HG03097 (cell line): ENCODE measurements around the gene AQP11.
"Not testable (repeated sequence)": the region's sequence is repeated elsewhere in the genome, so short reads cannot be mapped to it uniquely, and the experiment has no call there.

Source experiments
- ATAC-seq: cut with Tn5 transposase; IDR thresholded peaks from one replicate; pipeline ENCODE4 v1.9.1; 2021; ENCODE audit not compliant: unreplicated experiment, low FRiP score

The AQP11 gene, protein sequence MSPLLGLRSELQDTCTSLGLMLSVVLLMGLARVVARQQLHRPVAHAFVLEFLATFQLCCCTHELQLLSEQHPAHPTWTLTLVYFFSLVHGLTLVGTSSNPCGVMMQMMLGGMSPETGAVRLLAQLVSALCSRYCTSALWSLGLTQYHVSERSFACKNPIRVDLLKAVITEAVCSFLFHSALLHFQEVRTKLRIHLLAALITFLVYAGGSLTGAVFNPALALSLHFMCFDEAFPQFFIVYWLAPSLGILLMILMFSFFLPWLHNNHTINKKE

DNA sequence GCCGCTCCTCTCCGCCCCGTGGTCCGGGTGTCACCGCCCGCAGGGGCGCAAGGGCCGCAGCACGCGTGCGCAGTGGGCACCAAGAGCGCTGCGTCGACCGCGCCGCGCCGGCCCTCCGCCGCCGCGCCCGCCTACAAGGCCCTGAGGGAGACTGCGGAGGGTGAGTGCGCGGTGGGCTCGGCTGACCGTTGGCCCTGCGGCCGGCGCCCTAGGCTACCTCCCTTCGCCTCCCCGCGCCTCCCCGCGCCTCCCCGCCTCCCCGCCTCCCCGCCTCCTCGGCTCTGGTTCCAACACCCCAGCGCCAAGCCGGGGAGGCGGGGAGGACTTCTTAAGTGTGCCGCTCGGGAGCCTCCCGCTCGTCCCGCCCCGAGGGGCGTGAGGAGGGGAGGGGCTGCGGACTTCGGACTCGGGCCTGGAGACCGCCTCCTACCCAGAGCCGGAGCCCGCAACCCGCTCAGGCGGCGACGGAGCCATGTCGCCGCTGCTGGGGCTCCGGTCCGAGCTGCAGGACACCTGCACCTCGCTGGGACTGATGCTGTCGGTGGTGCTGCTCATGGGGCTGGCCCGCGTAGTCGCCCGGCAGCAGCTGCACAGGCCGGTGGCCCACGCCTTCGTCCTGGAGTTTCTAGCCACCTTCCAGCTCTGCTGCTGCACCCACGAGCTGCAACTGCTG lies at the start of gene AQP11:
Gene AQP11, plus strand, starts transcription at position 433 of the 673 bp plus-strand sequence. Its CDS starts 40 bp downstream, at position 473.
- ATAC-seq: peak; percentile 78

DNA sequence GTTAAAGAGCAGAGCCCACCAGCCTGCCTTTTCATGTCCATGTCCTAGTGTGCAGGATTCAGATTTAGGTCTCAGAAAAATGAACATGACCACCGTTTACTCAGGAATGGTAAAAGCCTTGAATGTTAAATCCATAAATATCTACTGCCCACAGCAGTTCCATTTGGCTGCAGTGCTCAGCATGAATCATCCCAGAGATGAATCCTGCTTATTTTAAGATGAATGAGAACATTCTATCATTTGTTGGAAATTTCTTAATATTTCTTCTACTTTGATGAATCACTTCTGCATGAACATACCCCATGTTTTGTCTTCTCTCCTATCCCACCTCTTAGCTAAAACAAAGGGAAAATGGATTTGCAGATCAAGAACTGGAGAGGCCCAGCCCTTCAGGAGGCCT lies 47.5 kb upstream of the AQP11 start:
- ATAC-seq: no peak

DNA sequence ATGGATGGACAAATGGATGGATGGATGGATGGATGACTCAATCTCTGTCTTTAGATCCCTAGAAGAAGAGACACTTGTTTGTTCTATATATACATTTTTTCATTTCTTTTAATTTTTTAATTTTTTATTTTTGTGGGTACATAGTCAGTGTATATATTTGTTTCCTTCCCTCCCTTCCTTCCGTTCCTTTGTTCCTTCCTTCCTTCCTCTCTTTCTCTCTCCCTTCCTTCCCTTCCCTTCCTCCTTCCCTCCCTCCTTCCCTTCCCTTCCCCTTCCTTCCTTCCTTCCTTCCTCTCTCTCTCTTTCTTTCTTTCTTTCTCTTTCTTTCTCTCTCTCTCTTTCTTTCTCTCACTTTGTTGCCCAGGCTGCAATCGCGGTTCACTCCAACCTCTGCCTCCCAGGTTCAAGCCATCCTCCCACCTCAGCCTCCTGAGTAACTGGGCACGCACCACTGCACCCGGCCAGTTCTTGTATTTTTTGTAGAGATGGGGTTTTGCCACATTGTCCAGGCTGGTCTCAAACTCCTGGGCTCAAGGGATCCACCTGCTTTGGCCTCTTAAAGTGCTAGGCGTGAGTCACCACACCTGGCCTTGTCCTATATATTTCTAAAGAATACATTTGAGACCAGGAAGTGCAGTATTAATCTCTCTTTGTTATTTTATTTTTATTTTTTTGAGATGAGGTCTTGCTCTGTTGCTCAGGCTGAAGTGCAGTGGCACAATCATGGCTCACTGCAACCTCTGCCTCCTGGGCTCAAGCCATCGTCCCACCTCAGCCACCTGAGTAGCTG lies 42.5 kb upstream of the AQP11 start:
- no peak for ATAC-seq

DNA sequence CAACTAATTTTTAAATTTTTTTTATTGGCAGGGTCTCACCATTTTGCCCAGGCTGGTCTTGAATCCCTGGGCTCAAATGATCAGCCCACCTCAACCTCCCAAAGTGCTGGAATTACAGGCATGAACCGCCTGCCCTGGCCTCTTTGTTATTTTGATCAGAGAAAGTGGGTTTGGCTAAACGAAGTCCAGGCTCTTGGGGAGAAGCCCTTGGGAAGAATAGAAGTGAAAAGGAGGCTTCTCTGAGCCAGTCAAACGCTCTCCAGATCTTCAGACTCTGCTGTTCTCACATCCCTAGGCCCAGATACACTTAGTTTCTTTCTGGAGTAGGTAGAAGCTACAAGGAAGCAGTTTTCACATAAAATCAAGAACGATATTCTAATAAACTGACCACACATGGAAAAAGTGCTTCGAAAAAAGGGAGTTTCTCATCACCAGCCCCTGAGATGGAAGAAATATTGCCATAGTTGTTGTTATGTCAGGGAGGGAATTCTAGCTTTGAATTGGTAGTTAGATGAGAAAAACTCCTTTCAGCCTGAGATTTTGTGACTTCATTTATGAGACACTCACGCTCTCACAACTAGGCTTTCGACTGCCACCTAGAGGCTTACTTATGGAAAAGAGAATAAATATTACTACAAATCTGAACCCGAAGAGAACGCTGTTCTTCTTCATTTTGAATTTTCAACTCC lies 41.7 kb upstream of the AQP11 start:
- no peak for ATAC-seq

DNA sequence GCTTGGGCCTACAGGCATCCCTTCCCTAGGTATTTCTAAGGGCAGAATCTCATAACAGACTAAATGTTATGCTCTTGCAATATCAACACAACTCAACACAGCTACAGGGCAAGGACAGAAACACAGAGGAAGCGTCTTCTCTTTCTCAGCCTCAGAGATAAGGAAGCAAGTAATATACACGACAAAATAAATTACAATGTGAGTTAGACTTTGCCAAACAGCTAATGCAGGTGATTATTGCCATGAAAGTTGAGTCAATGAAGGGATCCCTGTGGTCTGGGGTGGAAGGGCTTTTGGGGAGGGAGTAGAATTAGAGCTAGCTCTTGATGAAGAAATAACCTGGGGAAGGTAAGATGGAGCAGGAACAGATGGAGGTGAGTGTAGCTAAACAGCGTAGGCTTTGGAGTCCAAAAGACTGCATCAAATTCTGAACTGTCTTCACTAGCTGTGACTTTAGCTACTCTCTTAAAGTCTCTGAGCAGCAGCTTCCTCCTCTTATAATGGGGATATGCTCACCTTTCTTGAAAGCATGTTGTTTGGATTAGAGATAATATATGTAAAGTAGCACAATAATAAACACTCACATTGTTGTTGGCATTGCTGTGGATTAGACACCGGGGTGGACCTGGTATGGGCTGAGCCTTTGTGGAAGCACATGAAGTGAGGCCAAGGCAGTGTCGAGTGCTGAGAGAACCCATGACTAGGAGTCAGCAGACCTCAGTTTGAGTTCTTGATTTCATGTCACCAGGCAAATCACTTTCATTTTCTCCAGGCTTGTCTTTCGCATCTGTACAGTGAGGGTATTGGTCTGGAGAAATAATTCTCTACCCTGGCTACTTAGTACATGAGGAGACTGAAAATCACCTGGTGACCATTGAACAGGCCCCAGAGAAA lies 41.0 kb upstream of the AQP11 start:
- no peak for ATAC-seq

DNA sequence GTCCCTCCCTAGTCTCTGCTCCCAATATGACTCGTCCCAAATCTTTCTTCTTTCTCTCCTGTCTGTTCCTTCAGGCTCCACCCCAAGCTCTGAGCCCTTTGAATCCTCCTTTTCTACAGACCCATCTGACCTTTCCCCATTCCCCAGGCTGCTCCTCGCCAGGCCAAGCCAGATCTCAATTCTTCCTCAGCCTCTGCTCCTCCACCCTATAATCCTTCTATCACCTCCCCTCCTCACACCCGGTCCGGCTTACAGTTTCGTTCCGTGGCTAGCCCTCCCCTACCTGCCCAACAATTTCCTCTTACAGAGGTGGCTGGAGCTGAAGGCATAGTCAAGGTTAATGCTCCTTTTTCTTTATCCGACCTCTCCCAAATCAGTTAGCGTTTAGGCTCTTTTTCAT lies 38.3 kb upstream of the AQP11 start:
- not testable (repeated sequence) for ATAC-seq

DNA sequence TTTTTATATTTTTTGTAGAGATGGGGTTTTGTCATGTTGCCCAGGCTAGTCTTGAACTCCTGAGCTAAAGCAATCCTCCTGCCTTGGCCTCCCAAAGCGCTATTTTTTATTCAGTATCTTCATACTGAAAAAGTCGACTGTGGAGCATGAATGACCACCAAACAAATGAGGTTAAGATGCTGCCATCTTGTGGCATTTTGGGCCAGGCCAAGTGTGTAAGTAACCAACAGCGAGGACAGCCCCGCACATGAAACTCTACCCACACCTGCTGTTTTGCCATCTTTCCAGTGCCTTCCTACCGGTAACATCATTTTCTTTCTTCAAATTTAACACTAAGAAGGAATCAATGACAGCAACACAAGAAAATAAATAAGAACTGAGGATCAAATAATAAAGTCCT lies 32.2 kb upstream of the AQP11 start:
- ATAC-seq: no peak

DNA sequence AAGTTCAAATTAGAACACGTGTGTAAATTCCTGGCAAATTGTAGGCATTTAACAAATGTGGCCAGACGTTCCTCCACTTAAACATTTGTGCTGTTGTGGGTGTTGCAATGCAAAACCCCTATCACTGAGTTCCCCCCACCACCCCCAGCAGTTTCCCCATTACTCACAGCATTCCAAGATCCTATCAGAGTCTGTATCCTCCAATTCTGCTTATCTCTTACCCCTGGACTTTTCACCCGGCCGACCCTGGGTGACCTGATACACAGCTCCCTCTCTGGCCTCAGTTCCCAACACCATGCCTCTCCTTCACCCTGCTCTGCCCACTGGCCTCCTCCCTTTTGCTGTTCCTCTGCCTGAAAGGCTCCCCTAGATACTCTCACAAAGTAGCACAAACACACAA lies 31.4 kb upstream of the AQP11 start:
- no peak for ATAC-seq

DNA sequence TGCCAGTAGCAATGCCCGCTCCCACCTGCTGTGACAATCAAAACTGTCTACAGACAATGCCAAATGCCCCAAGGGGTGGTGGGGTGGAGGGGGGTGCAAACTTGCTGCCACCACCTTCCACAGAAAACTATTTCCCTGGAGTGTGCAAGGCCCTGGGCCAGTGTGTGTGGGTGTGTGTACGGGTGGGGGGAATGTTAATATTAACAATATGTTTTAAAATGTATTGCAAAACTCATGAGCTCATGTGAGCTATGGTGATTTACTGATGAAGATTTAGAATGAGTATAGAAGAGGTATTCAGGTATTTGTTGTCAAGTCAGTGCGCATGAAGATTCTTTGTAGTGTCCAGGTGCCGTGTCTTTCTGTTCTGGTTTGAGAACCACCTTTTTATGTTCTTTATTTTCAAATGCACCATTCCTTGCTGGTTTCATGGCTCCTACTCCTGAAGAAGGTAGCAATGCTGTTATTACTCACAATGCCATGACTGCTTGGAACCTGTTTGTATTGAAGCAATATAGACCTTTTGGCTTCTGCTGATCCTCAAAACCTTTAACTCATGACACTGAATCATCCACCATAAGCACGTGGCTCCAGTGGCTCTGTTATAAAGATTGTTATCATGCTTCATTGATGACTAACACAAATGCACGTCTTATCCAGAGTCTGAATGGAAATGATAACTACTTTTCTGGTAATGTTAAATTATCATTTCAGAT lies 29.9 kb upstream of the AQP11 start:
- ATAC-seq: no peak

DNA sequence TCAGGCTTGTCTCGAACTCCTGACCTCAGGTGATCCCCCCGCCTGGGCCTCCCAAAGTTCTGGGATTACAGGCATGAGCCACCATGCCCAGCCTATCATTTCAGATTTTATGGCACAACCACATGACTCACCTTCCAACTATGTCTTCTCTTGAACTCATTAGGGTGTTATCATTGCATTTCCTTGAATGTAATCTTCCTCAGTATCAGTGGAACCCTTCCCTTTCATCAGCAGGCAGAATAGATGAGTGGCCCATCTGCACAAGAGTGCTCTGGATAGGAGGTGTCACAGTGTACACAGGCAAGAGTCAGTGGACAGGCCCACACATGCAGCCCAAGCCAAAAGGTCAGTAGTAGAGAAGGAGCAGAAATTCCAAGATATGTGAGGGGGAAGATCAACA lies 29.1 kb upstream of the AQP11 start:
- no peak for ATAC-seq

DNA sequence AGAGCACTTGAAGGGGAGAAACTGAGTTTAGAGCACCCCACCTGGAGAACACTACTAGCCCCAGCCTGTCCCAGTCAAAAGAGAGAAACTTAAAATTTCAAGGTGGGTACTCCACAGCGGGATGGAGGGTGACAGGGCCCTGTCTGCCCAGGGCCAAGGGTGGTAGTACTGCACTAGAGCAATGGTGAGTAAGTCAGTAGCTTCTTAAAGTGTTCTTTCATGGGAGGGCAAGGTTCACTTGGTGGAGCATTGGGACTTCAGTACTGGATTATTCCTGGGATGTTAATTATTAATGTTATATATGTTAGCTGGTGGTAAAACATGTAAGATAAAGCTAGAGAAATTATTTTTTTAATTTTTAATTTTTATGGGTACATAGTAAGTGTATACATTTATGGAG lies 28.5 kb upstream of the AQP11 start:
- no peak for ATAC-seq

DNA sequence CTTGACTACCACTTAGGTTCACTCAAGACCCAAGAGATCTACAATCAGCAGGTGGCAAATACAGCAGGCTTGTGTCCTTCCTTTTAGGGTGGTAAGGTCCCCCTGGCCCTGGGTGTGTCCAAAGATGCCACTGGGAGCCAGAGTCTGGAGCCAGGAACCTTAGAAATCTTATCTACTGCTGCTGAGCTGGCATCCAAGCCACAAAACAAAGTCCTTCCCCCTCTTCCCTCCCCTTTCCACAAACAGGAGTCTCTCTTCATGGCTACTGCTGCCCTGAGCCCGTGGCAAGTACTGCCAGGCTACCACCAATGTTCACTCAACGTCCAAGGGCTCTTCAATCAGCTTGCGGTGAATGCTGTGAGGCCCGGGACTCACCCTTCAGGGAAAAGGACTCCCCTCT lies 21.4 kb upstream of the AQP11 start:
- ATAC-seq: no peak

DNA sequence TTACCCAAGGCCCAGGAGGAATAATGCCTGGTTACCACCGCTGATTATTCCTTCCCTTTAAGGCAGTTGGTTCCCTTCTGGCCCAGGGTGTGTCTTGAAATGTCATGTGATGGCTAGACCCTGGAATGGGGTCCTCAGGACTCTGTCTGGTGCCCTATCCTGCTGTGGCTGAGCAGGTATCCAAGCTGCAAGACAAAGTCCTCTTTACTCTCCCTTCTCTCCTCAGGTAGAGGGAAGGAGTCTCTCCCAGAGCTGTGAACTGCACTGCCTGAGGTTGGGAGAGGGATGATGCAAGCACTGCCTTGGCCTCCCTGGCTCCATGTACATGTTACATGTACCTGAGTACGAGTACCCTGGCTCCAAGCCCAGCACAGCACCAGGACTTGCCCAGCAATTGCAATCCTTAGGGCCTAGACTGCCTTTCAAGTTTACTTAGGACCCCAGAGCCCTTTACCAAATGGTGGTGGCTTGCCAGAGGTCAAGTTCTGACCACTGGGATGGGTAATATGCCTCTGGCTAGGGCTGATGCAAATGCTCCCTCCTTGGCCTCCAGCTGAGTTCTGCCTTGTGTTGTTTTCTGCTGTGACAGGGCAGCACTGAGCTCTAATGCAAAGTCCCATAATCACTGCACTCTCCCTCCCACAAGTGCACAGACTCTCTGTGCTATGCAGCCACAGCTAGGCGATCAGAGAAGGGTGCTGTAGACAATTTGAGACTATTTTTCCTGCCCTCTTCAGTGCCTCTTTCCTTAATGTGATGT lies 20.7 kb upstream of the AQP11 start:
- ATAC-seq: no peak

DNA sequence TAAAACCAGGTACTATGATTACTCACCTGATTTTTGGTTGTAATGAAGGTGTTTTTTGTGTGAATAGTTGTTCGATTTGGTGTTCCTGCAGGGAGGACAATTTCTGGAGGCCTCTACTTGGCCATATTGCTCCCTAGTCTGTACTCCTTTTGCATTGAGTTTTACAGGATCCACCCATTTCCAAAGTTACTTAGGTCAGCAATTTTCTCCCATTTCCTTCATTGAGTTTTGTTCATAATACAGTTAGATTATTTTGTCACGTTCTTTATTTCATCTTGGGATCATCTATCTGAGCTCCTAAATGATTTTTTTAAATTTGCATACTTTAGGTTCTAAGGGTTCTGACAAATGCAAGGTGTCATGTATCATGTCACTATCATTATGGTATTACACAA lies 20.1 kb upstream of the AQP11 start:
- no peak for ATAC-seq

DNA sequence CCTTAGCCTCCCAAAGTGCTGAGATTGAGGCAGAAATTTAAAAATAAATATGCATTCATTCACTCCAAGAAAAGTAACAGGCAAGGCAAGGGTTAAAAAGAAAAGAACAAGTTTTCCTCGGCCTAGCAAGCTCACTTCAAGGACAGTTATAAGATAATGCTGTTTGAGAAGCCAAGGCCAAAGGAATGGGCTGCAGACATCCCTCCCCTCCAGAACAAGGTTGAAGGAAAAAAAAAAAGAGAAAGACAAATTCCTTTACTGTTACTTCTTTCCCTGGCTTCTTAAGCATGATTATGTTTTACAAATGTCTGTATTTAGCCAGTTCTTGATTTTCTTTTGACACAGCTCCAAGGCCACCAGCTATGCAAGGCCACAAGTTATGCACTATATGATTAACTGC lies 18.9 kb upstream of the AQP11 start:
- not testable (repeated sequence) for ATAC-seq

DNA sequence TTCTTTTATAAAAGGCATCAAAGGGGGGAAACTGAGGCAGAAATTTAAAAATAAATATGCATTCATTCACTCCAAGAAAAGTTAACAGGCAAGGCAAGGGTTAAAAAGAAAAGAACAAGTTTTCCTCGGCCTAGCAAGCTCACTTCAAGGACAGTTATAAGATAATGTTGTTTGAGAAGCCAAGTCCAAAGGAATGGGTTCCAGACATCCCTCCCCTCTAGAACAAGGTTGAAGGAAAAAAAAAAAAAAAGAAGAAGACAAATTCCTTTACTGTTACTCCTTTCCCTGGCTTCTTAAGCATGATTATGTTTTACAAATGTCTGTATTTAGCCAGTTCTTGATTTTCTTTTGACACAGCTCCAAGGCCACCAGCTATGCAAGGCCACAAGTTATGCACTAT lies 14.3 kb upstream of the AQP11 start:
- ATAC-seq: not testable (repeated sequence)

DNA sequence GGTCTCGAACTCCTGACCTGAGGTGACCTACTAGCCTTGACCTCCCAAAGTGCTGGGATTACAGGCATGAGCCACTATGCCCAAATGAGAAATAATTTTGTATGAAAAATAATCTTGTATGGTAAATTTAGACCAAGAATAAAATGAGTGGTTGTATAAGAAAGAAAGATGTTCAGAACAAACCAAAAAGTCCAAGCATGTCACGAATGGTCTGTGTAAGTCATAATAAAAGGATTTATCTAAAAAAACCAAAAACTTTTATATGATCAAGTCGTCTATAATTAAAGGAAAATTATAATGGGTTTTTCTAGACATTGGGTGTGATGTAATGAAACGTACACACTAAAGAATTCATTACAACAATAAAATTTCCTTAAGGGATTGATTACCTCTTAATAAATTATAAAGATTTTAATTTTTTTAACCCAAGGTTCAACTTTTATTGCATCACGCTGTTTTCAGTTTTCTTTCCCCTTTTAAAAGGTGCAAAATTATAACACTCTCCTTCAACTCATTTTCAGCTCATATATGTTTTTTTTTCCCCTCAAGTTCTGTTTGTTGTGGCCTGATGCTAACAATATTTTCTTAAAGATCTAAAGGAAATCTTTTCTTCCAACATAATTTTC lies 8.9 kb upstream of the AQP11 start:
- ATAC-seq: no peak

DNA sequence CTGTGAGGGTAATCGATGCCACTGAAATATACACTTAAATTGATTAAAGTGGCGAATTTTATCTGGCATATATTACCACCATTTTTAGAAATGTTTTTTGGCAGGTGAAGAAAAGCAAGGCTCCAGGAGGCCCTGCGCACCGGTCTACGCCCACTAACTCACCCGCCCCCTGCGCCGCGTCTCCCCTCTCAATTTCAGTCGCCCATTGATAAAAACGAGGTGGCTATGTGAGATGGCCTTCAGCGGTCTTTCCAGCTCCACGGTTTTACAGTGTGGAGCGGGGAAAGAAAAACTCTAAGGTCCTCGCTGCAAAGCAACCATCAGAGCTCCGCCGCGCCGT lies 602 bp upstream of the AQP11 start:
- no peak for ATAC-seq
